ENCODE data around the gene CORO1C. TPM values are rescaled to one million over a fixed set of nuclear protein-coding genes. Genes with fewer than 3 reads are reported as not detected.
A peak's percentile ranks its signal among the peaks of the same experiment; 100 is the strongest.

CORO1C gene
- polyA plus RNA-seq, 2 of the 4 experiments (the other 2 are of a cell fraction): 166 to 245 TPM

- TF ChIP-seq, protein P1, sequence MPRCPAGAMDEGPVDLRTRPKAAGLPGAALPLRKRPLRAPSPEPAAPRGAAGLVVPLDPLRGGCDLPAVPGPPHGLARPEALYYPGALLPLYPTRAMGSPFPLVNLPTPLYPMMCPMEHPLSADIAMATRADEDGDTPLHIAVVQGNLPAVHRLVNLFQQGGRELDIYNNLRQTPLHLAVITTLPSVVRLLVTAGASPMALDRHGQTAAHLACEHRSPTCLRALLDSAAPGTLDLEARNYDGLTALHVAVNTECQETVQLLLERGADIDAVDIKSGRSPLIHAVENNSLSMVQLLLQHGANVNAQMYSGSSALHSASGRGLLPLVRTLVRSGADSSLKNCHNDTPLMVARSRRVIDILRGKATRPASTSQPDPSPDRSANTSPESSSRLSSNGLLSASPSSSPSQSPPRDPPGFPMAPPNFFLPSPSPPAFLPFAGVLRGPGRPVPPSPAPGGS (IDR thresholded peaks at IDR 0.05): 0 out of 3 replicates have a peak, but pooled peaks have one; percentile 28
- 0 out of 2 replicates have a peak, but pooled peaks have one; percentile 13 for TF ChIP-seq HOXB5 (CRISPR knock-in tag; IDR thresholded peaks at IDR 0.05)
- TF ChIP-seq MYC (IDR thresholded peaks at IDR 0.05; ENCODE audit: borderline replicate concordance, low read length): no peak
- TF ChIP-seq BHLHE40 (IDR thresholded peaks at IDR 0.05; ENCODE audit: low read depth, low read length): no peak
- no peak for TF ChIP-seq MAZ (IDR thresholded peaks at IDR 0.05; ENCODE audit: borderline replicate concordance, low read depth, low read length)
- peak; percentile 80; the same call in 1 of the 2 replicates for TF ChIP-seq GATA3 (IDR thresholded peaks at IDR 0.05; ENCODE audit: borderline replicate concordance)
Observed at GRCh38 chr12:108722992-108723766, 8.1 kb downstream of the CORO1C start (continued).

GRCh38 chr12:108722463-108722862 lies 8.9 kb downstream of the CORO1C start:
- DNase-seq (ENCODE audit: low read depth in 1 of 2, low spot score in 1 of 2): no peak
- ChIA-PET POLR2A (interaction anchor here (1.4 kb wide), 2 partner anchors 8 to 10 kb away, joined by 4 to 6 read pairs; partner anchors contain the start of gene CORO1C), CTCF (interaction anchor here (0.8 to 2.7 kb wide), 8 partner anchors 11 to 104 kb away, joined by 3 to 12 read pairs (median 4); no protein-coding TSS in a partner anchor)
- H3K4me1 ChIP-seq: peaks cover 89% of the 10 kb centered on the region
- ATAC-seq: peak; percentile 1 to 2; a peak in 2 of 6 replicates
- TF ChIP-seq ZNF302 (CRISPR knock-in tag; IDR thresholded peaks at IDR 0.05) (no peak), HEYL (CRISPR knock-in tag; IDR thresholded peaks at IDR 0.05) (no peak), HDAC2 (IDR thresholded peaks at IDR 0.05) (no peak), MAFK (IDR thresholded peaks at IDR 0.05; ENCODE audit: partially characterized antibody) (peak; percentile 62)
- TF ChIP-seq, protein P2, sequence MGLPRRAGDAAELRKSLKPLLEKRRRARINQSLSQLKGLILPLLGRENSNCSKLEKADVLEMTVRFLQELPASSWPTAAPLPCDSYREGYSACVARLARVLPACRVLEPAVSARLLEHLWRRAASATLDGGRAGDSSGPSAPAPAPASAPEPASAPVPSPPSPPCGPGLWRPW (IDR thresholded peaks at IDR 0.05): no peak
- TF ChIP-seq, protein P3, sequence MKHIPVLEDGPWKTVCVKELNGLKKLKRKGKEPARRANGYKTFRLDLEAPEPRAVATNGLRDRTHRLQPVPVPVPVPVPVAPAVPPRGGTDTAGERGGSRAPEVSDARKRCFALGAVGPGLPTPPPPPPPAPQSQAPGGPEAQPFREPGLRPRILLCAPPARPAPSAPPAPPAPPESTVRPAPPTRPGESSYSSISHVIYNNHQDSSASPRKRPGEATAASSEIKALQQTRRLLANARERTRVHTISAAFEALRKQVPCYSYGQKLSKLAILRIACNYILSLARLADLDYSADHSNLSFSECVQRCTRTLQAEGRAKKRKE (CRISPR knock-in tag; IDR thresholded peaks at IDR 0.05; ENCODE audit: low read depth): no peak
- FAIRE-seq: no peak
- H3K4me3 ChIP-seq: peak overlapping the region; percentile 22; the same call in 2 of the 3 replicates
- peak overlapping the region; percentile 65 to 88 for H3K27ac ChIP-seq
- H3K4me2 ChIP-seq: peak overlapping the region; percentile 90
- no peaks in the 10 kb centered on the region for H3K9me3 ChIP-seq
- WGBS (ENCODE audit: missing lambda C conversion rate): 32% methylated on average over 1 of the region's 1 CpG

- ATAC-seq (no peak), FAIRE-seq (no peak), DNase-seq (ENCODE audit: low read depth in 1 of 2, low spot score in 1 of 2) (no peak)
- Histone ChIP-seq H3K9me3 (no peaks in the 10 kb centered on the region), H3K4me3 (no peak overlapping the region), H3K4me1 (peaks cover 82% of the 10 kb centered on the region), H3K4me2 (peak overlapping the region; percentile 90), H3K27ac (peak overlapping the region; percentile 65 to 88)
- ChIA-PET CTCF (interaction anchor here (0.8 to 2.7 kb wide), 8 partner anchors 10 to 81 kb away, joined by 3 to 12 read pairs (median 4); no protein-coding TSS in a partner anchor), POLR2A (interaction anchor here (0.7 to 1.4 kb wide), 2 partner anchors 9 to 31 kb away, joined by 3 to 6 read pairs; no protein-coding TSS in a partner anchor)
- TF ChIP-seq HDAC2 (IDR thresholded peaks at IDR 0.05) (no peak), MAX (IDR thresholded peaks at IDR 0.05) (no peak), PHF8 (IDR thresholded peaks at IDR 0.05; ENCODE audit: borderline replicate concordance, low read depth) (no peak), BHLHE40 (IDR thresholded peaks at IDR 0.05; ENCODE audit: low read depth, low read length) (no peak), SMC3 (IDR thresholded peaks at IDR 0.05) (no peak)
- TF ChIP-seq, protein P2 (IDR thresholded peaks at IDR 0.05): no peak
- 61% methylated on average over 2 of the region's 2 CpGs for WGBS (ENCODE audit: missing lambda C conversion rate)
Observed at GRCh38 chr12:108721824-108722223, 9.5 kb downstream of the CORO1C start.
